HG03432 (cell line): ENCODE data around the gene PTPN13.
A peak's percentile ranks its signal among the peaks of the same experiment; 100 is the strongest.

Experiments used
- ATAC-seq: cut with Tn5 transposase; IDR thresholded peaks from one replicate; pipeline ENCODE4 v1.9.1; 2021; ENCODE audit warnings: mild to moderate bottlenecking, moderate library complexity; ENCODE audit not compliant: unreplicated experiment

PTPN13 gene

GRCh38 chr4:86593688-86594558 lies at the start of gene PTPN13:
PTPN13 (plus strand) TSS chr4:86594315; CDS start chr4:86635257, 40,942 bp downstream.
- ATAC-seq = peak; percentile 99

- no peak for ATAC-seq
These were observed 47.0 kb upstream of the PTPN13 start for GRCh38 chr4:86547140-86547539.

GRCh38 chr4:86549163-86549788 lies 44.8 kb upstream of the PTPN13 start:
- ATAC-seq = no peak

DNA sequence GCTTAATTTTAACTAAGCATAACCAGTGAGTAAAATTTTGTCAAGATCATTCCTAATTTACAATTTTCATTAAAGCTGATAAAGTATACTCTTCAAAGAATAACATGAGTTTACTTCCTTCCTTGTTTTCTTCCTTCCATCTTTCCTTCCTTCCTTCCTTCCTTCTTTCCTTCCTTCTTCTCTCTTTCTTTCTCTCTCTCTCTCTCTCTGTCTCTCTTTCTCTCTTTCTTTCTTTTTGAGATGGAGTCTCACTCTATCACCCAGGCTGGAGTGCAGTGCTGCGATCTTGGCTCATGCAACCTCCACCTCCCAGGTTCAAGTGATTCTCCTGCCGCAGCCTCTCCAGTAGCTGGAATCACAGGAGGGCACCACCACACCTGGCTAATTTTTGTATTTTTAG lies 42.7 kb upstream of the PTPN13 start:
- no peak for ATAC-seq

GRCh38 chr4:86554646-86555045 lies 39.5 kb upstream of the PTPN13 start:
- no peak for ATAC-seq

DNA sequence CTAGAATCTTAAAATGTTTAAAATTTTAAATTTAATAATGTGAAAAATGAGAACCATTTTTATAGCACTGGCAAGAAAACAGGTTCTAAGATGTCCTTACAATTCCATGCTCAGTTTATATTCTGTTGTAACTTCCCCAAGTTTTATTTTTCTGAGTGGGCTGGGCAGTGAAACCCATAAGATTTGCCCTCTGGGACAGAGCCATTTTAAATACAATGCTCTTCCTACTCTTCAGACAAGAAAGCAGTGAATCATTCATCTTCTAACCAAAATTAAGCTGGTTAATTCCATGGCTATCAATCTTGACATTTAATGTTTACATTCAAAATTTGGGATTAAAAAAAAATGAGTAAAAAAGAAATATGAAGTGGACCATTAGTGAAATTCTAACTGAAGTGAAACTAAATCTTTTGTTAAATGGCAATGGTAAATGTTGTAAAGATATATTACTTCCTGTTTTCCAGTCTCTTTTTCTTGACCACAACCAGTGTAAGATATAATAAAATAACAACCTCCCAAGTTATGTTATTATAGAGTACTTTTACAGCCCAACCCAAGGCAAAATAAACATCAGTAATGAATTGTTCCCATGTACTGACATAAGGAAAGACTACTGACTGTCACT lies 37.2 kb upstream of the PTPN13 start:
- ATAC-seq = peak; percentile 47

DNA sequence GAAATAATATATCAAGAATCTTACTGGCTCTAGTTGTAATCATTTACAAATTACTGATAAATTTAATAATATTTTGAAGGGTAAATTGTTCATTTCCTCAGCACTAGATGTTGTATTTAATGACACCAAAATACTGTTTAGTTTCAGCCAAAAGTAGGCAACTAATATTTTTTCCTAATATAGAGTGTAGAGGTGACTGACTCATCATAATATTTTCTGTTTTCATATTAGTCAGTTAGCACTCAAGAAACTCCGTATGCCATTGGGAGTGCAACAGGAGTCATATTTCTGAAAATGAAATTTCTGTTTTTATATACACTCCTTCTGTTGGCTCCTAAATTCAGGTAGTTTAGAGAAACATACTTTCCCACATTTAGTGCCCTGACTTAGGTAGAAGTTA lies 36.6 kb upstream of the PTPN13 start:
- ATAC-seq = peak; percentile 97

DNA sequence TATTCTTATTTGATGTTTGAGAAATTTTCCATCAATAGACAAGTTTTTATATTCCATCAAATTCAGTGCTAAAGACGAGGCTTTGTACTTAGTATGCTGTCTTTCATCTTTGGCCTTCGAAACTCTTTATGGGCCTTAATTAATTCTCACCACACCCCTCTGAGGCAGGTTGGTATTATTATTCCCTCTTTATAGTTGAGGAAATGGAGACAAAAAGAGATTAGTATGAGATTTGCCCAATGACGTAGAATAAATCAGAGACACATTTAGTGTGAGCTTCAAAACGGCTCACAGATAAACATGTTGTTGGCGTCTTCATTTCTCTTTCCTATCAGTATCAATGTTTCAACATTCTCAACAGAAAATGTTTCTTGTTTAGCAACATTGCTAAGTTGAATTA lies 35.9 kb upstream of the PTPN13 start:
- ATAC-seq = no peak

GRCh38 chr4:86558797-86559196 lies 35.3 kb upstream of the PTPN13 start:
- ATAC-seq = no peak

- ATAC-seq = no peak
These were observed 33.7 kb upstream of the PTPN13 start for GRCh38 chr4:86560447-86560846.

DNA sequence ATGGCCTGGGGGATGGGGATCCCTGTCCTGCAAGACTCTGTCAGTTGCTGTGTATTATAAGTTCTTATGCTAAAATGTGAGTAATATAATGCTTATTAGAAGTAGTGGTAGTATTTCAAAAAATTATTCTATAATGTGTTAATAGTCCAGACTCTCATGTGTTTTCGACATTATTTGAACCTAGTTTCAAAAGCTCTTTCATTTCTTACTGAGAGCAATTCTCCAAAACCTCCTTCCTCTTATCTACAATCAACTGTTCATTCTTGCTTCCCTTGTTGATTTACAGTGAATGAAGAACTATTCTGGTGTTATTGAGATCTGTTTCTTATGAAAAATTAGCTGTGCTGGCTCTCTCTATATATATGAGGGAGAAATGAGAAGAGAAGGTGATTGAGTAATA lies 32.9 kb upstream of the PTPN13 start:
- no peak for ATAC-seq

- ATAC-seq = no peak
These were observed 30.7 kb upstream of the PTPN13 start for GRCh38 chr4:86563416-86563815.

DNA sequence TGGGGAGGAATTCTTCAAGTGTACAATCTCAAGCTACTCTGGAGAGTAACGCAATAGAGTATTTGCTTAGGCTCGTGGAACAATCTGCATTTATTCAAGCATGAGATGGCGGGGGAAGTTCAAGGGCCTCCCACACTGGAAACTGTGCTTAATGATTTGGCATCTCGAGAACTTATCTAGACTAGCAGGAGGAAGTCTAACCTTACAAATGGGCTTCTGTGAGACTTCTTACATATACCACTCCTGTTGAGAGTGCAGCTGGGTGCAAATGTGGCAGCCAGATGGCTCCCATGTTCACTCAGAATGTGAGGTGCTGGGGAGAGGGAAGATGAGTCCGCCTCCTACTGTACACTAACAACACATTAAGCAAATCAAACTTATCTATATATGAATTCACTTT lies 29.3 kb upstream of the PTPN13 start:
- ATAC-seq = no peak

DNA sequence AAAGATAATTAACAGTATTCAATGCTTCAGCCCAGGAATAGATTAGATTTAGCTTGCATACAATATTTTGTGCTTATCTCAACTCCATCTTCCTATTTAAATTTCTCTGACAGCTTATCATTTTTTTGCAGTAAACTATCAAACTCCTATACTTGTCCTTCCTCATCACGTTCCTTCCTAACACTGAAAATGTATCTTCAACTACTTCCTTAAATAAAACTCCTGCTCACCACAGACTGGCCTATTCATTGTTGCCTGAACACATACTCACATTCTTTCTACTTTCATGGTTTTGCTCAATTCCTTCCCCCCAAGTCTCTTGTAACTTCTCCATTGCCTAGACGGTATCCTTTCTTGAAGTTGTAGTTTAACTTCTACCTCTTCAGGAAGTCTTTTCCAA lies 28.5 kb upstream of the PTPN13 start:
- ATAC-seq = no peak

- peak; percentile 86 for ATAC-seq
These were observed 24.8 kb upstream of the PTPN13 start for GRCh38 chr4:86569103-86569870.

DNA sequence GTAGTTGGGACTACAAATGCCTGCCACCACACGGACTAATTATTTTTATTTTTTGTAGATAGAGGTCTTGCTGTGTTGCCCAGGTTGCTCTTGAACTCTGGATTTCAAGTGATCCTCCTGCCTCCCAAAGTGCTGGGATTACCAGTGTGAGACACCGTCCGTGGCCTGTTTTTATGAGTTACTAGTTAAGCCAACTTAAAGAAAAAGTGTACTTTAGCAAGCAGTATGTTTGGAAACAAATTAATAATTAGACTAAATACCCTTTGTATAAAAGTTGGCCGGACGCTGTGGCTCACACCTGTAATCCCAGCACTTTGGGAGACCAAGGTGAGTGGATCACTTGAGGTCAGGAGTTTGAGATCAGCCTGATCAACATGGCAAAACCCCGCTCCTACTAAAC lies 14.2 kb upstream of the PTPN13 start:
- no peak for ATAC-seq

DNA sequence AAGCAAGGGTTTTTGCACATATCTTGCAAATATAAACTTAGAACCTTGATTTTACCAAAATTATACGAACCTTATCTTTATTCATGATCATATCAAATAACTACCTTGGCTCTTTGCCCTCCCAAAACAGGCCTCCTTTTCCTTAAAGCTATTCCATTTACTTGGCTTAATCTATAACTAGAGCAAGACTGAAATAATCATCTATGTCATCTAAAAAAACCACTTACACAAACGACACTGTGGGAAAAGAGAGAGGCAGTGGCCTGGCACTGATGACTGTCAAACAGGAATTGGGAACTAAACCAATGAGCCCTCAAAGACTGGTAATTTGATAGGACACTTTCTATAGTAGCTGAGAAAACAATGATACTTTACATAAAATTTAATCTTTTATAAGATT lies 11.7 kb upstream of the PTPN13 start:
- no peak for ATAC-seq

DNA sequence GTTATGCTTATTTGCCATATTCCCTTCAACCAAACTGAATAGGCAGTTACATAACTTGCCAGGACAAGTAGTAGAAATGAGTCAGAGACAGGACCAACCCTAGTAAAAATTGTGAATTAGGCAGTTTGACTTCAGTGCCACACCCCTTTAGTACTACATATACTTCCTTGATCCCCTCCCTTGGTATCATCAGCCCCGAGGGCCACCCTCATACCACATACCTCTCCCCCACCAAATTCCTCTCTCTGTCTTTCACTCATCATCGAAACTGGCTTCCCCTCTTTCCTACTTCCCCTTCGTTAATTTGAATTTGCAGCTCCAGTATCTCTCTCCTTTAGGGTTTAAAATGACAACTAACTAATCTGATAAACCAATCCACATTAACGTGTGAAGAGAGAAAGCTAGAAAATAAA lies 7.9 kb upstream of the PTPN13 start:
- peak; percentile 51 for ATAC-seq

GRCh38 chr4:86586626-86587380 lies 7.3 kb upstream of the PTPN13 start:
- ATAC-seq = no peak

DNA sequence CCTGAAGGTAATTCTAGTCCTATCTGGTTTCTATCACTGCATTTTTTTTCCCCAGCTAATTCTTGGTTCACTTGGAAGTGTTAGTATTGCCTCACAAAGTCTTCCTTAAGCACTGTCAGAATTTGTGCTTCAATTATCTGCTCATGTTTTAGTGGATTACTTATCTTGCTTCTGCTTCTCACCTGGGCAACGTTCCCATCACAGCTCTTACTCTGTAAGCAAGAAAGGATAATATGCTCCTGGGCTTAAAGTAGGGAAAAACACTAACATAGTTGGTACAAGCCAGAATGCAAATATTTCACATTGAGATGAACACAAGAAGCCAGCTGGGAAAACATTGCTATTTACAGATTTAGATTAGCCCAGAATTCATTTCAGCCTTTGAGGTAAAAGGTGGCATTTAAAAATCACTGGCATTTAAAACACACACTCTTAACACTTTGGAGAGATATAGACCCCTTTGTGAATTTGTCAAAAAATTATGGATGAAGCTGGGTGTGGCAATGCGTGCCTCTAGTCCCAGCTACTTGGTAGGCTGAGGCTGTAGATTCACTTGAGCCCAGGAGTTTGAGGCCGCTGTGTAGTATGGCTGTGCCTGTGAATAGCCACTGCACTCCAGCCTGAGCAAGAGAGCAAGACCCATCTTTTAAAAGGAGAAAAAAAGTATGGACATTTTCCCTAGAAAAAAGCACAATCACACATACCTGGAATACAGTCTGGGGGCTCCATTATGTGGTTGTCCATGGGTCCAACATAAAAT lies 6.6 kb upstream of the PTPN13 start:
- ATAC-seq = no peak
